Measurements from ENCODE around the gene HBZ. TPM values are rescaled to one million over a fixed set of nuclear protein-coding genes. Genes with fewer than 3 reads are reported as not detected.
A peak's percentile ranks its signal among the peaks of the same experiment; 100 is the strongest.

The HBZ gene
- total and polyA plus RNA-seq, 9 of the 15 experiments (the other 6 are each of a cell fraction or from before 2014, with no cell fraction given): 58.0 to 610 (median 113) TPM

DNA sequence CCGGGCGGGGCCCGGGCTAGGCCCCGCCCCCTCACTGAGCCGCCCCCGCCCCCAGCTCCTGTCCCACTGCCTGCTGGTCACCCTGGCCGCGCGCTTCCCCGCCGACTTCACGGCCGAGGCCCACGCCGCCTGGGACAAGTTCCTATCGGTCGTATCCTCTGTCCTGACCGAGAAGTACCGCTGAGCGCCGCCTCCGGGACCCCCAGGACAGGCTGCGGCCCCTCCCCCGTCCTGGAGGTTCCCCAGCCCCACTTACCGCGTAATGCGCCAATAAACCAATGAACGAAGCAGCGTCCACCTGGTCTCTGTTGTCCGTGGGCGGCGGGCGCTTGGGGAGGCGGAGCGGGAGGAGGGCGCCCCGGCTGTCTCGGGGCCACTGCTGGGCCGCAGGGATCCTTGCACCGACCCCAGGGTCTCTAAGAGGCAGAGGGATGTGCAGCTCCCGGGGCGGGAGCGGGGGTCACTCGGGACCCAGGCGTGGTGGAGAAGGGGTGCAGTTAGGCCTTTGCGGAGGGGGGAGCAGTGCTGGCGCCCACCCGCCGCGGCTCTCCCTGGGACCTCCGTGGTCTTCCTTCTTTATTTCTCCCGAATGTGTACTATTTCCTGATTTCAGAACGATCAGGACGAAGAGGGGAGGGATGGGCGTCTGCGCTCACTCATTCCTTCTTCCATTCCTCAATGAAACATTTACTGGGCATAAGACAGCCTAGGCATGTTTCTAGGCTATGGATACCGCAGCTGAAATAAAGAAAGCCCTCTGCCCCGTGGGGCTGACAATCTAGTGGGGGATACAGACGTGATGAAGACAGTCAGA lies 2.0 kb downstream of the HBZ start (continued):
- TF ChIP-seq, protein P1, sequence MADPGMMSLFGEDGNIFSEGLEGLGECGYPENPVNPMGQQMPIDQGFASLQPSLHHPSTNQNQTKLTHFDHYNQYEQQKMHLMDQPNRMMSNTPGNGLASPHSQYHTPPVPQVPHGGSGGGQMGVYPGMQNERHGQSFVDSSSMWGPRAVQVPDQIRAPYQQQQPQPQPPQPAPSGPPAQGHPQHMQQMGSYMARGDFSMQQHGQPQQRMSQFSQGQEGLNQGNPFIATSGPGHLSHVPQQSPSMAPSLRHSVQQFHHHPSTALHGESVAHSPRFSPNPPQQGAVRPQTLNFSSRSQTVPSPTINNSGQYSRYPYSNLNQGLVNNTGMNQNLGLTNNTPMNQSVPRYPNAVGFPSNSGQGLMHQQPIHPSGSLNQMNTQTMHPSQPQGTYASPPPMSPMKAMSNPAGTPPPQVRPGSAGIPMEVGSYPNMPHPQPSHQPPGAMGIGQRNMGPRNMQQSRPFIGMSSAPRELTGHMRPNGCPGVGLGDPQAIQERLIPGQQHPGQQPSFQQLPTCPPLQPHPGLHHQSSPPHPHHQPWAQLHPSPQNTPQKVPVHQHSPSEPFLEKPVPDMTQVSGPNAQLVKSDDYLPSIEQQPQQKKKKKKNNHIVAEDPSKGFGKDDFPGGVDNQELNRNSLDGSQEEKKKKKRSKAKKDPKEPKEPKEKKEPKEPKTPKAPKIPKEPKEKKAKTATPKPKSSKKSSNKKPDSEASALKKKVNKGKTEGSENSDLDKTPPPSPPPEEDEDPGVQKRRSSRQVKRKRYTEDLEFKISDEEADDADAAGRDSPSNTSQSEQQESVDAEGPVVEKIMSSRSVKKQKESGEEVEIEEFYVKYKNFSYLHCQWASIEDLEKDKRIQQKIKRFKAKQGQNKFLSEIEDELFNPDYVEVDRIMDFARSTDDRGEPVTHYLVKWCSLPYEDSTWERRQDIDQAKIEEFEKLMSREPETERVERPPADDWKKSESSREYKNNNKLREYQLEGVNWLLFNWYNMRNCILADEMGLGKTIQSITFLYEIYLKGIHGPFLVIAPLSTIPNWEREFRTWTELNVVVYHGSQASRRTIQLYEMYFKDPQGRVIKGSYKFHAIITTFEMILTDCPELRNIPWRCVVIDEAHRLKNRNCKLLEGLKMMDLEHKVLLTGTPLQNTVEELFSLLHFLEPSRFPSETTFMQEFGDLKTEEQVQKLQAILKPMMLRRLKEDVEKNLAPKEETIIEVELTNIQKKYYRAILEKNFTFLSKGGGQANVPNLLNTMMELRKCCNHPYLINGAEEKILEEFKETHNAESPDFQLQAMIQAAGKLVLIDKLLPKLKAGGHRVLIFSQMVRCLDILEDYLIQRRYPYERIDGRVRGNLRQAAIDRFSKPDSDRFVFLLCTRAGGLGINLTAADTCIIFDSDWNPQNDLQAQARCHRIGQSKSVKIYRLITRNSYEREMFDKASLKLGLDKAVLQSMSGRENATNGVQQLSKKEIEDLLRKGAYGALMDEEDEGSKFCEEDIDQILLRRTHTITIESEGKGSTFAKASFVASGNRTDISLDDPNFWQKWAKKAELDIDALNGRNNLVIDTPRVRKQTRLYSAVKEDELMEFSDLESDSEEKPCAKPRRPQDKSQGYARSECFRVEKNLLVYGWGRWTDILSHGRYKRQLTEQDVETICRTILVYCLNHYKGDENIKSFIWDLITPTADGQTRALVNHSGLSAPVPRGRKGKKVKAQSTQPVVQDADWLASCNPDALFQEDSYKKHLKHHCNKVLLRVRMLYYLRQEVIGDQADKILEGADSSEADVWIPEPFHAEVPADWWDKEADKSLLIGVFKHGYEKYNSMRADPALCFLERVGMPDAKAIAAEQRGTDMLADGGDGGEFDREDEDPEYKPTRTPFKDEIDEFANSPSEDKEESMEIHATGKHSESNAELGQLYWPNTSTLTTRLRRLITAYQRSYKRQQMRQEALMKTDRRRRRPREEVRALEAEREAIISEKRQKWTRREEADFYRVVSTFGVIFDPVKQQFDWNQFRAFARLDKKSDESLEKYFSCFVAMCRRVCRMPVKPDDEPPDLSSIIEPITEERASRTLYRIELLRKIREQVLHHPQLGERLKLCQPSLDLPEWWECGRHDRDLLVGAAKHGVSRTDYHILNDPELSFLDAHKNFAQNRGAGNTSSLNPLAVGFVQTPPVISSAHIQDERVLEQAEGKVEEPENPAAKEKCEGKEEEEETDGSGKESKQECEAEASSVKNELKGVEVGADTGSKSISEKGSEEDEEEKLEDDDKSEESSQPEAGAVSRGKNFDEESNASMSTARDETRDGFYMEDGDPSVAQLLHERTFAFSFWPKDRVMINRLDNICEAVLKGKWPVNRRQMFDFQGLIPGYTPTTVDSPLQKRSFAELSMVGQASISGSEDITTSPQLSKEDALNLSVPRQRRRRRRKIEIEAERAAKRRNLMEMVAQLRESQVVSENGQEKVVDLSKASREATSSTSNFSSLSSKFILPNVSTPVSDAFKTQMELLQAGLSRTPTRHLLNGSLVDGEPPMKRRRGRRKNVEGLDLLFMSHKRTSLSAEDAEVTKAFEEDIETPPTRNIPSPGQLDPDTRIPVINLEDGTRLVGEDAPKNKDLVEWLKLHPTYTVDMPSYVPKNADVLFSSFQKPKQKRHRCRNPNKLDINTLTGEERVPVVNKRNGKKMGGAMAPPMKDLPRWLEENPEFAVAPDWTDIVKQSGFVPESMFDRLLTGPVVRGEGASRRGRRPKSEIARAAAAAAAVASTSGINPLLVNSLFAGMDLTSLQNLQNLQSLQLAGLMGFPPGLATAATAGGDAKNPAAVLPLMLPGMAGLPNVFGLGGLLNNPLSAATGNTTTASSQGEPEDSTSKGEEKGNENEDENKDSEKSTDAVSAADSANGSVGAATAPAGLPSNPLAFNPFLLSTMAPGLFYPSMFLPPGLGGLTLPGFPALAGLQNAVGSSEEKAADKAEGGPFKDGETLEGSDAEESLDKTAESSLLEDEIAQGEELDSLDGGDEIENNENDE (IDR thresholded peaks at IDR 0.05; ENCODE audit: low read depth, low read length): no peak
- TF ChIP-seq ZNF551 (CRISPR knock-in tag; IDR thresholded peaks at IDR 0.05) (no peak), ZFX (CRISPR knock-in tag; IDR thresholded peaks at IDR 0.05) (peak; percentile 68), BMI1 (IDR thresholded peaks at IDR 0.05; ENCODE audit: low read length) (no peak), EHMT2 (IDR thresholded peaks at IDR 0.05) (no peak), KLF13 (tag; IDR thresholded peaks at IDR 0.05; ENCODE audit: borderline replicate concordance, low read depth) (no peak)
- TF ChIP-seq, protein P2, sequence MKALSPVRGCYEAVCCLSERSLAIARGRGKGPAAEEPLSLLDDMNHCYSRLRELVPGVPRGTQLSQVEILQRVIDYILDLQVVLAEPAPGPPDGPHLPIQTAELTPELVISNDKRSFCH (CRISPR knock-in tag; IDR thresholded peaks at IDR 0.05): no peak
- TF ChIP-seq, protein P2 (tag; IDR thresholded peaks at IDR 0.05): 0 out of 2 replicates have a peak, but pooled peaks have one; percentile 22
- TF ChIP-seq, protein P3, sequence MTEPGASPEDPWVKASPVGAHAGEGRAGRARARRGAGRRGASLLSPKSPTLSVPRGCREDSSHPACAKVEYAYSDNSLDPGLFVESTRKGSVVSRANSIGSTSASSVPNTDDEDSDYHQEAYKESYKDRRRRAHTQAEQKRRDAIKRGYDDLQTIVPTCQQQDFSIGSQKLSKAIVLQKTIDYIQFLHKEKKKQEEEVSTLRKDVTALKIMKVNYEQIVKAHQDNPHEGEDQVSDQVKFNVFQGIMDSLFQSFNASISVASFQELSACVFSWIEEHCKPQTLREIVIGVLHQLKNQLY (CRISPR knock-in tag; conservative IDR thresholded peaks at IDR 0.05): no peak
- TF ChIP-seq, protein P4, sequence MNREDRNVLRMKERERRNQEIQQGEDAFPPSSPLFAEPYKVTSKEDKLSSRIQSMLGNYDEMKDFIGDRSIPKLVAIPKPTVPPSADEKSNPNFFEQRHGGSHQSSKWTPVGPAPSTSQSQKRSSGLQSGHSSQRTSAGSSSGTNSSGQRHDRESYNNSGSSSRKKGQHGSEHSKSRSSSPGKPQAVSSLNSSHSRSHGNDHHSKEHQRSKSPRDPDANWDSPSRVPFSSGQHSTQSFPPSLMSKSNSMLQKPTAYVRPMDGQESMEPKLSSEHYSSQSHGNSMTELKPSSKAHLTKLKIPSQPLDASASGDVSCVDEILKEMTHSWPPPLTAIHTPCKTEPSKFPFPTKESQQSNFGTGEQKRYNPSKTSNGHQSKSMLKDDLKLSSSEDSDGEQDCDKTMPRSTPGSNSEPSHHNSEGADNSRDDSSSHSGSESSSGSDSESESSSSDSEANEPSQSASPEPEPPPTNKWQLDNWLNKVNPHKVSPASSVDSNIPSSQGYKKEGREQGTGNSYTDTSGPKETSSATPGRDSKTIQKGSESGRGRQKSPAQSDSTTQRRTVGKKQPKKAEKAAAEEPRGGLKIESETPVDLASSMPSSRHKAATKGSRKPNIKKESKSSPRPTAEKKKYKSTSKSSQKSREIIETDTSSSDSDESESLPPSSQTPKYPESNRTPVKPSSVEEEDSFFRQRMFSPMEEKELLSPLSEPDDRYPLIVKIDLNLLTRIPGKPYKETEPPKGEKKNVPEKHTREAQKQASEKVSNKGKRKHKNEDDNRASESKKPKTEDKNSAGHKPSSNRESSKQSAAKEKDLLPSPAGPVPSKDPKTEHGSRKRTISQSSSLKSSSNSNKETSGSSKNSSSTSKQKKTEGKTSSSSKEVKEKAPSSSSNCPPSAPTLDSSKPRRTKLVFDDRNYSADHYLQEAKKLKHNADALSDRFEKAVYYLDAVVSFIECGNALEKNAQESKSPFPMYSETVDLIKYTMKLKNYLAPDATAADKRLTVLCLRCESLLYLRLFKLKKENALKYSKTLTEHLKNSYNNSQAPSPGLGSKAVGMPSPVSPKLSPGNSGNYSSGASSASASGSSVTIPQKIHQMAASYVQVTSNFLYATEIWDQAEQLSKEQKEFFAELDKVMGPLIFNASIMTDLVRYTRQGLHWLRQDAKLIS (CRISPR knock-in tag; IDR thresholded peaks at IDR 0.05): no peak
